Heart left ventricle (tissue), 13 donors: ENCODE data around the gene ARHGEF28.

Experiments
- CTCF ChIP-seq, 12 donors: fragments of 200-600 bp; sonication (generic) in 4 of 12; IDR thresholded peaks; one replicate each; pipeline versions ENCODE4 v1.5.0 to v1.8.0; 2018 to 2022; ENCODE audit warnings: antibody characterized with exemption in 12 of 12, mild to moderate bottlenecking in 5 of 12
- POLR2A ChIP-seq, 2 donors: fragments of 450-650 bp; IDR thresholded peaks; one replicate each; pipeline ENCODE4 v1.6.1; 2017; ENCODE audit warnings: antibody characterized with exemption in 2 of 2, mild to moderate bottlenecking in 2 of 2, moderate library complexity in 2 of 2
- donor health status: ischemic (EF 13 %, LVEDD 7.1; RV severe dilation, severe dysfunction).
- donor health status: DM: no; HTN: yes; CAD: no.
- donor health status: DM: no; HTN: no; CAD: no.
- donor health status: ischemic (EF 25% LVEDD 6.9; RV normal size, moderate dysfunction).
- donor health status: ischemic (EF 25% LVEDD 5.7; RV mildly dilated, moderate dysfunction).
- donor health status: ischemic (EF 35%, LVEDD 5.7; RV mildly dilated, moderate dysfunction).
- donor health status: nonischemic (EF 11% LVEDD 7.7; RV severe dilation, severe dysfunction).
- donor health status: DM: yes; HTN: yes; CAD: no.
- donor health status: PGD.
- donor health status: ischemic (EF 29% LVEDD 5.4; RV normal size, mild dysfunction).
- donor health status: nonischemic (EF 23%, LVEDD 6.1; RV moderate dilation, normal function).

- TF ChIP-seq CTCF (IDR thresholded peaks at IDR 0.05) (no peak), POLR2A (IDR thresholded peaks at IDR 0.05) (no peak)
Observed at GRCh38 chr5:73862796-73863195, 236.8 kb downstream of the ARHGEF28 start.
